HG03095 (cell line): Measurements from ENCODE around the gene ENTPD1.
"Not testable (repeated sequence)": the region's sequence is repeated elsewhere in the genome, so short reads cannot be mapped to it uniquely, and the experiment has no call there.

Source experiments
- ATAC-seq: cut with Tn5 transposase; IDR thresholded peaks from one replicate; pipeline ENCODE4 v1.9.1; 2021; ENCODE audit warnings: moderate library complexity; ENCODE audit not compliant: unreplicated experiment

Gene ENTPD1

GRCh38 chr10:95861386-95861785, 105.4 kb downstream of the ENTPD1 start:
- ATAC-seq, result no peak

GRCh38 chr10:95864906-95865813, 109.2 kb downstream of the ENTPD1 start:
- peak; percentile 89 for ATAC-seq

- ATAC-seq, result no peak
Measured at GRCh38 chr10:95865814-95866466, 110.0 kb downstream of the ENTPD1 start.

GRCh38 chr10:95866467-95866842, 110.5 kb downstream of the ENTPD1 start:
- no peak for ATAC-seq

GRCh38 chr10:95867866-95868265, 111.9 kb downstream of the ENTPD1 start:
- no peak for ATAC-seq

- ATAC-seq, result no peak
Measured at GRCh38 chr10:95872158-95872711, 116.3 kb downstream of the ENTPD1 start.

GRCh38 chr10:95873139-95873538, 117.2 kb downstream of the ENTPD1 start:
- no peak for ATAC-seq

GRCh38 chr10:95873651-95874050, 117.7 kb downstream of the ENTPD1 start:
- no peak for ATAC-seq

GRCh38 chr10:95874783-95875182, 118.8 kb downstream of the ENTPD1 start:
- ATAC-seq, result not testable (repeated sequence)

- ATAC-seq, result no peak
Measured at GRCh38 chr10:95876756-95877155, 120.8 kb downstream of the ENTPD1 start.

- no peak for ATAC-seq
Measured at GRCh38 chr10:95877881-95878280, 121.9 kb downstream of the ENTPD1 start.

- no peak for ATAC-seq
Measured at GRCh38 chr10:95880704-95881103, 124.7 kb downstream of the ENTPD1 start.

- ATAC-seq, result no peak
Measured at GRCh38 chr10:95881316-95881715, 125.4 kb downstream of the ENTPD1 start.

- ATAC-seq, result no peak
Measured at GRCh38 chr10:95889830-95890229, 133.9 kb downstream of the ENTPD1 start.

- ATAC-seq, result no peak
Measured at GRCh38 chr10:95896071-95896850, 140.3 kb downstream of the ENTPD1 start.

- ATAC-seq, result not testable (repeated sequence)
Measured at GRCh38 chr10:95905897-95906580, 150.1 kb downstream of the ENTPD1 start.

GRCh38 chr10:95906677-95907455, 150.9 kb downstream of the ENTPD1 start:
- ATAC-seq, result peak; percentile 27

- ATAC-seq, result peak; percentile 80
Measured at GRCh38 chr10:95907456-95908253, 151.7 kb downstream of the ENTPD1 start, which contains the start of gene CC2D2B. CC2D2B (plus strand) TSS chr10:95907975; CDS start chr10:95911324, 3,349 bp downstream.

GRCh38 chr10:95908450-95908849, 152.5 kb downstream of the ENTPD1 start:
- ATAC-seq, result no peak
